ENCODE measurements around the gene KLHDC8B. TPM values are rescaled to one million over a fixed set of nuclear protein-coding genes. Genes with fewer than 3 reads are reported as not detected.

The KLHDC8B gene
- total and polyA plus RNA-seq, 9 of the 15 experiments (the other 6 are each of a cell fraction or from before 2014, with no cell fraction given): 6.9 to 34.8 (median 25.2) TPM

DNA sequence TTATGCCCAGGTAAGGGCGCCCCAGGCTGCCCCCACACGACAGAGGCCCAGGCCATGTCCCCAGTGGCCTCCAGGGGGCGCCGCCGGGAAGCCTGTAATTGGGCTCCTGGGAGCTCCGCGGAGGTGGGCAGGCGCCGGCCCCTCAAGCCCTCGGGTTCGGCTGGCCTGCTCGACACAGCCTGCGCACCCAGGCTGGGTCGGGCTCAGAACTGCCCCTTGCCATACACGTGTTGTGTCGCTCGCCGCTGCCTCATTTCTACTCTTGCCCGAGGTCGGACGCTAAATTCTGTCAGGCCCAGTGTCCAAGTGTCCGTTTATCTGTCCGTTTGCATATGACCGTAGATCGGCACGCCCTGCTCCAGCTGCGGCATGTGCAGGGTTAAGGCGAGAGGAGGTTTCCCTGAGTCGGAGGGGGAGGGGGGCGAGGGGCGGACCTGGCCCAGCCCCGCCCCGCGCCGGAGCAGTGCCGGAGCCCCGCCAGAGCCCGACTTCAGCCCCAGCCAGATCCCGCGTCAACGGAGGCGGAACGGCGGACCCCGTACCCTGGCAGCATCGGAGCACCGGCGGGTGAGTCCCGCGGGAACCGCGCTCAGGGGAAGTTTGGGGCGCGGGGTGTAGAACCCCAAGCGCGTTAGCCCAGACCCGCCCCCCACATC, at the start of gene KLHDC8B (continued):
- TF ChIP-seq MED1 (CRISPR knock-in tag; IDR thresholded peaks at IDR 0.05; ENCODE audit: borderline replicate concordance) (no peak), TCF3 (CRISPR knock-in tag; IDR thresholded peaks at IDR 0.05) (peak; percentile 83), STAT5A (IDR thresholded peaks at IDR 0.05; ENCODE audit: borderline replicate concordance, low read length) (peak; percentile 29; the same call in 1 of the 2 replicates), EP400 (IDR thresholded peaks at IDR 0.05) (peak; percentile 84), GATA2 (CRISPR knock-in tag; IDR thresholded peaks at IDR 0.05) (peak; percentile 79), TAF1 (IDR thresholded peaks at IDR 0.05; ENCODE audit: control insufficient read depth, extremely low read depth, insufficient read depth, low read length, severe bottlenecking) (peak; percentile 44), POLR2AphosphoS2 (IDR thresholded peaks at IDR 0.05; ENCODE audit: low read length) (no peak), ZNF507 (tag; conservative IDR thresholded peaks at IDR 0.05) (no peak)
- TF ChIP-seq, protein P1, sequence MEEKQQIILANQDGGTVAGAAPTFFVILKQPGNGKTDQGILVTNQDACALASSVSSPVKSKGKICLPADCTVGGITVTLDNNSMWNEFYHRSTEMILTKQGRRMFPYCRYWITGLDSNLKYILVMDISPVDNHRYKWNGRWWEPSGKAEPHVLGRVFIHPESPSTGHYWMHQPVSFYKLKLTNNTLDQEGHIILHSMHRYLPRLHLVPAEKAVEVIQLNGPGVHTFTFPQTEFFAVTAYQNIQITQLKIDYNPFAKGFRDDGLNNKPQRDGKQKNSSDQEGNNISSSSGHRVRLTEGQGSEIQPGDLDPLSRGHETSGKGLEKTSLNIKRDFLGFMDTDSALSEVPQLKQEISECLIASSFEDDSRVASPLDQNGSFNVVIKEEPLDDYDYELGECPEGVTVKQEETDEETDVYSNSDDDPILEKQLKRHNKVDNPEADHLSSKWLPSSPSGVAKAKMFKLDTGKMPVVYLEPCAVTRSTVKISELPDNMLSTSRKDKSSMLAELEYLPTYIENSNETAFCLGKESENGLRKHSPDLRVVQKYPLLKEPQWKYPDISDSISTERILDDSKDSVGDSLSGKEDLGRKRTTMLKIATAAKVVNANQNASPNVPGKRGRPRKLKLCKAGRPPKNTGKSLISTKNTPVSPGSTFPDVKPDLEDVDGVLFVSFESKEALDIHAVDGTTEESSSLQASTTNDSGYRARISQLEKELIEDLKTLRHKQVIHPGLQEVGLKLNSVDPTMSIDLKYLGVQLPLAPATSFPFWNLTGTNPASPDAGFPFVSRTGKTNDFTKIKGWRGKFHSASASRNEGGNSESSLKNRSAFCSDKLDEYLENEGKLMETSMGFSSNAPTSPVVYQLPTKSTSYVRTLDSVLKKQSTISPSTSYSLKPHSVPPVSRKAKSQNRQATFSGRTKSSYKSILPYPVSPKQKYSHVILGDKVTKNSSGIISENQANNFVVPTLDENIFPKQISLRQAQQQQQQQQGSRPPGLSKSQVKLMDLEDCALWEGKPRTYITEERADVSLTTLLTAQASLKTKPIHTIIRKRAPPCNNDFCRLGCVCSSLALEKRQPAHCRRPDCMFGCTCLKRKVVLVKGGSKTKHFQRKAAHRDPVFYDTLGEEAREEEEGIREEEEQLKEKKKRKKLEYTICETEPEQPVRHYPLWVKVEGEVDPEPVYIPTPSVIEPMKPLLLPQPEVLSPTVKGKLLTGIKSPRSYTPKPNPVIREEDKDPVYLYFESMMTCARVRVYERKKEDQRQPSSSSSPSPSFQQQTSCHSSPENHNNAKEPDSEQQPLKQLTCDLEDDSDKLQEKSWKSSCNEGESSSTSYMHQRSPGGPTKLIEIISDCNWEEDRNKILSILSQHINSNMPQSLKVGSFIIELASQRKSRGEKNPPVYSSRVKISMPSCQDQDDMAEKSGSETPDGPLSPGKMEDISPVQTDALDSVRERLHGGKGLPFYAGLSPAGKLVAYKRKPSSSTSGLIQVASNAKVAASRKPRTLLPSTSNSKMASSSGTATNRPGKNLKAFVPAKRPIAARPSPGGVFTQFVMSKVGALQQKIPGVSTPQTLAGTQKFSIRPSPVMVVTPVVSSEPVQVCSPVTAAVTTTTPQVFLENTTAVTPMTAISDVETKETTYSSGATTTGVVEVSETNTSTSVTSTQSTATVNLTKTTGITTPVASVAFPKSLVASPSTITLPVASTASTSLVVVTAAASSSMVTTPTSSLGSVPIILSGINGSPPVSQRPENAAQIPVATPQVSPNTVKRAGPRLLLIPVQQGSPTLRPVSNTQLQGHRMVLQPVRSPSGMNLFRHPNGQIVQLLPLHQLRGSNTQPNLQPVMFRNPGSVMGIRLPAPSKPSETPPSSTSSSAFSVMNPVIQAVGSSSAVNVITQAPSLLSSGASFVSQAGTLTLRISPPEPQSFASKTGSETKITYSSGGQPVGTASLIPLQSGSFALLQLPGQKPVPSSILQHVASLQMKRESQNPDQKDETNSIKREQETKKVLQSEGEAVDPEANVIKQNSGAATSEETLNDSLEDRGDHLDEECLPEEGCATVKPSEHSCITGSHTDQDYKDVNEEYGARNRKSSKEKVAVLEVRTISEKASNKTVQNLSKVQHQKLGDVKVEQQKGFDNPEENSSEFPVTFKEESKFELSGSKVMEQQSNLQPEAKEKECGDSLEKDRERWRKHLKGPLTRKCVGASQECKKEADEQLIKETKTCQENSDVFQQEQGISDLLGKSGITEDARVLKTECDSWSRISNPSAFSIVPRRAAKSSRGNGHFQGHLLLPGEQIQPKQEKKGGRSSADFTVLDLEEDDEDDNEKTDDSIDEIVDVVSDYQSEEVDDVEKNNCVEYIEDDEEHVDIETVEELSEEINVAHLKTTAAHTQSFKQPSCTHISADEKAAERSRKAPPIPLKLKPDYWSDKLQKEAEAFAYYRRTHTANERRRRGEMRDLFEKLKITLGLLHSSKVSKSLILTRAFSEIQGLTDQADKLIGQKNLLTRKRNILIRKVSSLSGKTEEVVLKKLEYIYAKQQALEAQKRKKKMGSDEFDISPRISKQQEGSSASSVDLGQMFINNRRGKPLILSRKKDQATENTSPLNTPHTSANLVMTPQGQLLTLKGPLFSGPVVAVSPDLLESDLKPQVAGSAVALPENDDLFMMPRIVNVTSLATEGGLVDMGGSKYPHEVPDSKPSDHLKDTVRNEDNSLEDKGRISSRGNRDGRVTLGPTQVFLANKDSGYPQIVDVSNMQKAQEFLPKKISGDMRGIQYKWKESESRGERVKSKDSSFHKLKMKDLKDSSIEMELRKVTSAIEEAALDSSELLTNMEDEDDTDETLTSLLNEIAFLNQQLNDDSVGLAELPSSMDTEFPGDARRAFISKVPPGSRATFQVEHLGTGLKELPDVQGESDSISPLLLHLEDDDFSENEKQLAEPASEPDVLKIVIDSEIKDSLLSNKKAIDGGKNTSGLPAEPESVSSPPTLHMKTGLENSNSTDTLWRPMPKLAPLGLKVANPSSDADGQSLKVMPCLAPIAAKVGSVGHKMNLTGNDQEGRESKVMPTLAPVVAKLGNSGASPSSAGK (IDR thresholded peaks at IDR 0.05): peak; percentile 80
- TF ChIP-seq, protein P2, sequence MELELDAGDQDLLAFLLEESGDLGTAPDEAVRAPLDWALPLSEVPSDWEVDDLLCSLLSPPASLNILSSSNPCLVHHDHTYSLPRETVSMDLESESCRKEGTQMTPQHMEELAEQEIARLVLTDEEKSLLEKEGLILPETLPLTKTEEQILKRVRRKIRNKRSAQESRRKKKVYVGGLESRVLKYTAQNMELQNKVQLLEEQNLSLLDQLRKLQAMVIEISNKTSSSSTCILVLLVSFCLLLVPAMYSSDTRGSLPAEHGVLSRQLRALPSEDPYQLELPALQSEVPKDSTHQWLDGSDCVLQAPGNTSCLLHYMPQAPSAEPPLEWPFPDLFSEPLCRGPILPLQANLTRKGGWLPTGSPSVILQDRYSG (tag; conservative IDR thresholded peaks at IDR 0.05; ENCODE audit: low read depth): 0 out of 2 replicates have a peak, but pooled peaks have one; percentile 33
- TF ChIP-seq, protein P3, sequence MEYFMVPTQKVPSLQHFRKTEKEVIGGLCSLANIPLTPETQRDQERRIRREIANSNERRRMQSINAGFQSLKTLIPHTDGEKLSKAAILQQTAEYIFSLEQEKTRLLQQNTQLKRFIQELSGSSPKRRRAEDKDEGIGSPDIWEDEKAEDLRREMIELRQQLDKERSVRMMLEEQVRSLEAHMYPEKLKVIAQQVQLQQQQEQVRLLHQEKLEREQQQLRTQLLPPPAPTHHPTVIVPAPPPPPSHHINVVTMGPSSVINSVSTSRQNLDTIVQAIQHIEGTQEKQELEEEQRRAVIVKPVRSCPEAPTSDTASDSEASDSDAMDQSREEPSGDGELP (CRISPR knock-in tag; IDR thresholded peaks at IDR 0.05; ENCODE audit: borderline replicate concordance): peak; percentile 99
- TF ChIP-seq, protein P4, sequence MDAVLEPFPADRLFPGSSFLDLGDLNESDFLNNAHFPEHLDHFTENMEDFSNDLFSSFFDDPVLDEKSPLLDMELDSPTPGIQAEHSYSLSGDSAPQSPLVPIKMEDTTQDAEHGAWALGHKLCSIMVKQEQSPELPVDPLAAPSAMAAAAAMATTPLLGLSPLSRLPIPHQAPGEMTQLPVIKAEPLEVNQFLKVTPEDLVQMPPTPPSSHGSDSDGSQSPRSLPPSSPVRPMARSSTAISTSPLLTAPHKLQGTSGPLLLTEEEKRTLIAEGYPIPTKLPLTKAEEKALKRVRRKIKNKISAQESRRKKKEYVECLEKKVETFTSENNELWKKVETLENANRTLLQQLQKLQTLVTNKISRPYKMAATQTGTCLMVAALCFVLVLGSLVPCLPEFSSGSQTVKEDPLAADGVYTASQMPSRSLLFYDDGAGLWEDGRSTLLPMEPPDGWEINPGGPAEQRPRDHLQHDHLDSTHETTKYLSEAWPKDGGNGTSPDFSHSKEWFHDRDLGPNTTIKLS (IDR thresholded peaks at IDR 0.05; ENCODE audit: borderline replicate concordance, low read depth): peak; percentile 40; the same call in 1 of the 2 replicates

Data from K562 (cell line).